DMS79 treated with DMSO at 0.1 percent for 48 hours (cell line): ENCODE data around the gene LUZP2.
"Not testable (repeated sequence)": the region's sequence is repeated elsewhere in the genome, so short reads cannot be mapped to it uniquely, and the experiment has no call there.

Source experiments
- DNase-seq: peaks from one replicate; lab custom pipeline; 2025; lab: John Stamatoyannopoulos, UW

The LUZP2 gene

GRCh38 chr11:24820541-24820940 lies 323.7 kb downstream of the LUZP2 start:
- DNase-seq, result no peak

- DNase-seq, result no peak
These were observed 332.2 kb downstream of the LUZP2 start for GRCh38 chr11:24828938-24829605.

- DNase-seq, result no peak
These were observed 336.7 kb downstream of the LUZP2 start for GRCh38 chr11:24833573-24833972.

DNA sequence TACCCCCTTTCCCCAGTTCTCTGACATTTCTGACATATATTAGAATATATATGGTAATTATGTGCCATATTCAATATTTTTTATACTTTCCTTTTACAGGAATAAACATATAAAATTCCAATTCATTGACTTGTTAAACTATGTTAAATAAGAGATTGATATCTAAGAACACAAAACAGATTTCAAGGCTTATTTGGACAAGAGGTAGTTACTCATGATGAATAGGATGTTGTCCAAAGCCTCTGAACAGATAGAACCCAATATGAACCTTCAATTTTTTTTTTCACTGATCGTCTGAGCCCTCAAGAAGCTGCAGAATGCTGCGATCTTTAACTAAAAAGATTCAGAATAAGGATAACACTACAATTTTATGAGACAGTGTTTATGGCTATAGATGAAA lies 340.3 kb downstream of the LUZP2 start:
- no peak for DNase-seq

DNA sequence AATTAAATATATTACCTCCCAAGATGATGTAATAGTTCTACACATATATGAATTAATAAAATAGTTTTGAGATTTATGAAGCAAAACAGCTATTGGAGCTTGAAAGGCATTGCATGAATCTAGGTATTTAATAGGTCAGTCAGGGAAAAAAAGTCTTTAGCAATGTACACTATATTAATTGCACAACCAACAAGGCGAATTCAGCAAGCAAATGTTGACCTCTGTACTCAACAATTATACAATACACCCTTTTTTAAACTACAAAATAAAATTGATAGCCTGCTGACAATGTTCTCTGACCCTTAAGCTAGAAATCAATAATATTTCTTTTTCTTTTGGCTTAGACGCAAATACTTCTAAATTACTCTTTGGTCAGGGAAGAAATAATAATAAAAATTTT lies 345.5 kb downstream of the LUZP2 start:
- DNase-seq, result no peak

DNA sequence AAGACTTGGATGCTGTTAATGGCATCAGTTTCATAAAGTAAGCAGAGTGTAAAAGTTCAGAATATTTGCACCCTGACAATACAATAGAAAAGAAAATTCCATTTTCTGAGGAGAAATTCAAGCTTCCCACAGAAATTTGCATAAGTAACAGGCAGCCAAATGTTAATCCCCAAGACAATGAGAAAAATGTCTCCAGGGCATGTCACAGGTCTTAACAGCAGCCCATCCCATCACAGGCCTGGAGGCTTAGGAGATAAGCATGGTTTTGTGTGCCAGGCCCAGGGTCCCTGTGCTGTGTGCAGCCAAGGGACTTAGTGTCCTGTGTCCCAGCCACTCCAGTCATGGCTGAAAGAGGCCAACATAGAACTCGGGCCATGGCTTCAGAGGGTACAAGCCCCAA lies 347.6 kb downstream of the LUZP2 start:
- no peak for DNase-seq

GRCh38 chr11:24848857-24849256 lies 352.0 kb downstream of the LUZP2 start:
- DNase-seq, result no peak

GRCh38 chr11:24855951-24856350 lies 359.1 kb downstream of the LUZP2 start:
- no peak for DNase-seq

GRCh38 chr11:24859801-24860300 lies 363.0 kb downstream of the LUZP2 start:
- DNase-seq, result no peak

DNA sequence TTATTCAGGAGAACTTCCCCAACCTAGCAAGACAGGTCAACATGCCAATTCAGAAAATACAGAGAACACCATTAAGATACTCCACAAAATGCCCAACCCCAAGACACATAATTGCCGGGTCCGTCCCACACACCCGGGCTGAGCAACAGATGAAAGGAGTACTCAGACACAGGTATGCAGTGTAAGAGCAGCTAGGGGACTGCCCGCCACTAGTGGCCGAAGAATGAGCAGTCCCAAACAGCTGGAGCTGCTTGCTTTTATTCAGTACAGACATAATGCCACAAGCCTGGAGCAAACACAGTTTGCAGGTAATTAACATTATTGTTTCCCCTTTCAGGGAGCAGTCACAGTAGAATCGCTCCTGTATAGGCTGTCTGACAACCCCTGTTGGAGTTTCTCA lies 364.6 kb downstream of the LUZP2 start:
- DNase-seq, result no peak

- DNase-seq, result no peak
These were observed 369.9 kb downstream of the LUZP2 start for GRCh38 chr11:24866743-24867142.

DNA sequence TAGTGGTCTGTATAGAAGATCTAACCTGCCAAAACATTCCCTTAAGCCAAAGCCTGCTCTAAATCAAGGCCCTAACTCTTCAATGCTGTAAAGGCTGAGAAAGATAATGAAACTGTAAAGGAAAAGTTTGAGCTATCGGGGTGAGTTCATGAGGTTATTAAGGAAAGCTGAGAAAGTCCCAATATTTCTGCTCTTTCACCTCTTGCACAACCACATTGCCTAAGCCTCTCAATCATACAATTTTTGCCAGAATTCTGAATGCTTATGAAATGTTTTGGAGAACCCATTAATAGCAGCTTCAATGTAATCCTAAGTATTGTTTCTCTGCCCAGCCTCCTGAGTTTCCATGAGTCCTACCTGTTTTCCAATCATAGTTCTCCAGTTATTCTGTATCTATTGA lies 373.2 kb downstream of the LUZP2 start:
- no peak for DNase-seq

- DNase-seq, result no peak
These were observed 375.3 kb downstream of the LUZP2 start for GRCh38 chr11:24872186-24872585.

DNA sequence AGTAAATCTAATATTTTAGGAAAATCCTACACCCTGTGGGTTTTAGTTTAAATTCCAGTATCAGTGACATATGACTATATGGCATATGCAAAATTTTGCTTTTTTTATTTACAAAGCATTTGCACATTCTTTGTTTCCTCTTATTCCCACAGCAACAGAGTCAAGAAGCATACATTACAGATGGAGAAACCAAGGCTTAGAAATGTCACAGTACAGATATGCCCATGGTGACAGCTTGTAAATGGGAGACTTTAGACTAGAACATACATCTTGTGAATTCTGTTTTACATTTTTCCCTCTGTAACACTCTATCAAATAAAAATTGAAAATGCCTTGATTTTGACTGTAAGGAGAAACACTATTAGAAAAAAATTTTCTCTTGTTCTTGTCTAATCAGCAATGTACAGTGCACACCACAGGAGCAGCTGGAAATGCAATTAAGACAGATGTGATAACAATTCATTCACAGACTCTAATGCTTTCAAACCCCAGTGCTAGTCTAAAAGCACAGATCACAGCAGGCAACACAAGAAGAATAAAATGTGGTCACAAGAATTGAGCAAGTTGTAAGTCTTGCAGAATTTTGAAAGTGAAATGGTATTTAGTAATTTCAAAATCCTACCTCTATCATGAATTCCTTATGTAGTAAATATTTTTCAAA lies 375.9 kb downstream of the LUZP2 start:
- DNase-seq, result no peak

- no peak for DNase-seq
These were observed 384.1 kb downstream of the LUZP2 start for GRCh38 chr11:24880962-24881361.

GRCh38 chr11:24885580-24886173 lies 388.8 kb downstream of the LUZP2 start:
- DNase-seq, result no peak

DNA sequence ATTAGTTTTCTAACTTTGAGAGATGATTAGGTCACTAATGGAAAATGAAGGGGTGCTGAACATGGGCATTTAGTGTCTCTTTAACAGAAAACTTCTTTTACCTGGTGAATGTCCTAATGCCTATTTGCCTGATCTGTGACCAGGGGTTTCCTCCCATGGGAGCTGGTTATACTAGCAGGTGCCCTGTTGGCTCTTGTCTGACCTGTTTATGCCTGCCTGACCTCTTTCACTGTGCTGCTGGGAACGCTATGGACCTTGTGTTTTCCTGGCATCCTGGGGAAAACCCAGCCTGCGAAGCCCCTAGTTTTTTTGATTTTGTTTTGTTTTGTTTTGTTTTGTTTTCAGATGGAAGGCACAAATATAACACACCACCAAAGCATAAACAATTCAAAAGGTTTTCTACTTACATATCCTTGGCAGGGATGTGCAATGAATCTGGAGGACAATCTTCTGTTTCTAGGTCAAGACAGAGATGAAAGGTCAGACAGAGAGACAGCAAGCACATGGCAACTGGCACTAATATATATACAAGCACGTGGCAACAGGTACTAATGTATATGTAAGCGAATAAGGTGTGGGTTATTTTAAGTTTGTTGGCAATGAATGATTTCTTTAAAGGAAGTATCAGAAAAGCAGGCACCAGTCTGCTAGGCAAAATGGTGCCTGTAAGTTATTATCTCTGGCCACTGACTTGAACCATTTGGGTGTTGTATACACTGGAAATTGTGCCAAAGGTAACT lies 390.2 kb downstream of the LUZP2 start:
- no peak for DNase-seq

DNA sequence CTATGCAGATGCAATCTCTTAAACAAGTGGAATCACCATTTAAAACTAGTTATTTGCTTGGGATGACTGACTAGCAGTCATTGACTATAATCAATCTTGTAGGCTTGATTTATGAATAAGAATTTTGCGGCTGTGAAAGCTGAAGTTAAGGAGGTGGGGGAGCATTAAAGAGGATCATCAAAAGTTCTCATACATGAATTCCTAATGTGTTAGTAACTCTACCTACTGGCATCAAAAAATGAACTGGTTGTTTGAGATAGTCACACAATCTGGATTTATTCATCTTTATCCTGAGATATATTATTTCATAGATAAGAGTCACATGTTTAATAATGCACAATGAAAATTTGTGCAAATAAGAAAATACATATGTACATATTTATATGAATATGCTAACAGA lies 393.6 kb downstream of the LUZP2 start:
- no peak for DNase-seq

DNA sequence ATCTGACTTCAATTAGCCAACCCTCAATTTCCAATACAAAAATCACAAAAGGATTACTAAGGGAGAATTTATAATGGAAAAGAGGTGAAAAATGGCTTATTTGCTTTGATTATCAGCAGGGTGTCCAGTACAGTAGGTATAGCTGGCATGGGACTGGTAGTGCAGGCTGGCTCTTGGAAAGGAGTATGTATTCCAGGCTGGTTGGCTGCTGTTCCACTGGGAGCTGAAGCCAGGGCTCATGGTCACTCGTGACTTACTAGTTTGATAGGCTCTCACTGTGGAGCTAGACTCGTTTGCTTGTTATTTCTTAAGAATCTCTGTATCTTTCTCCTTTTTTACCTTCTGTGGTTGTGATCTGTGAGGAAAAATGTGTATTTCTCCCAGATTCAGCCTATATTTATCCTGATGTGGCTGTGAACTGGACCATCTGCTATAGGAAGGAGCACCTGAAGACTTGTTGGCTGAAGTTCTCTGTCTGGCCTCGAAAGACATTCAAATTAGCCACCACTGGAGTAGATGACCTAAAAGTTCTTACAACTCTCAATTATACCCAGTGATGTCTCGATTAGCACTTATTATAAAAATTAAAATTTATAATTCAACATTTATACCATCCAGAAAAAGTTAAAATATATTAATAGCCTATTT lies 395.1 kb downstream of the LUZP2 start:
- not testable (repeated sequence) for DNase-seq

DNA sequence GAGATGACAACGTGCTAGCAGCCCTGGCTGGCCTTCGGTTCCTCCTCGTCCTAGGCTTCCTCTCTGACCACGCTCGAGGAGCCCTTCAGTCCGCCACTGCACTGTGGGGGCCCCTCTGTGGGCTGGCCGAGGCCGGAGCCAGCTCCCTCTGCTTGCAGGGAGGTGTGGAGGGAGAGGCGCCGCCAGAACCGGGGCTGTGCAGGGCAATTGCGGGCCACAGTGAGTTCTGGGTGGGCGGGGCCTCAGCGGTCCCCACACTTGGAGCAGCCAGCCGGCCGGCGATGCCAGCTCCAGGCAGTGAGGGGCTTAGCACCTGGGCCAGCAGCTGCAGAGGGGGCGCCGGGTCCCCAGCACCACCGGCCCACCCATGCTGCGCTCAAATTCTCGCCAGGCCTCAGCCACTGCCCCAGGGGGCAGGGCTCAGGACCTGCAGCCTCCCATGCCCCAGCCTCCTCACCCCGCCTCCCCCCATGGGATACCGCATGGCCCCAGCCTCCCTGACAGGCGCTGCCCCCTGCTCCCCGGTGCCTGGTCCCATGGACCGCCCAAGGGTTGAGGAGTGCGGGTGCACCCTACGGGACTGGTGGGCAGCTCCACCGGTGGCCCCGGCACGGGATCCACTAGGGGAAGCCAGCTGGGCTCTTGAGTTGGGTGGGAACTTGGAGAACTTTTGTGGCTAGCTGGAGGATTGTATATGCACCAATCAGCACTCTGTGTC lies 399.4 kb downstream of the LUZP2 start:
- no peak for DNase-seq

GRCh38 chr11:24900514-24900913 lies 403.7 kb downstream of the LUZP2 start:
- no peak for DNase-seq
